HEK293 (cell line): ENCODE data around the gene OR56A1.

ENCODE experiments used
- CTCF ChIA-PET: fragments of 350-600 bp; formaldehyde crosslinking; extraction: SDS; loops from one replicate; lab custom pipeline; 2021; ENCODE audit warnings: antibody characterized with exemption; lab: Yijun Ruan, JAX
- POLR2A ChIA-PET: fragments of 300-600 bp; formaldehyde crosslinking; extraction: SDS; loops from one replicate; lab custom pipeline; 2020; ENCODE audit warnings: antibody characterized with exemption, inconsistent platforms; lab: Yijun Ruan, JAX
- H3K27ac ChIP-seq: fragments of 200-500 bp; sonication (Bioruptor generic); 2 replicates; pipeline ENCODE4 v1.5.1; 2014; ENCODE audit warnings: low read depth, low read length, control low read depth, inconsistent platforms; ENCODE audit errors: extremely low read depth
- H3K36me3 ChIP-seq, 2 experiments: fragments of 200-500 bp in 1 of 2; sonication (Bioruptor generic) in 1 of 2; 1 replicate in 1 of 2; 2 replicates in 1 of 2; pipeline ENCODE4 v1.5.1; 2014 to 2017; ENCODE audit warnings: inconsistent platforms in 2 of 2, low read length in 2 of 2; ENCODE audit not compliant: control insufficient read depth in 2 of 2, insufficient read depth in 1 of 2
- H3K4me1 ChIP-seq: fragments of 200-500 bp; sonication (Bioruptor generic); 2 replicates; pipeline ENCODE4 v1.5.1; 2014; ENCODE audit warnings: mild to moderate bottlenecking, low read length, inconsistent platforms; ENCODE audit not compliant: control insufficient read depth, insufficient read depth
- H3K4me3 ChIP-seq: 2 replicates; pipeline ENCODE4 v1.5.1; 2011; ENCODE audit warnings: low read depth, mild to moderate bottlenecking, control low read depth, low read length, moderate library complexity
- H3K9me3 ChIP-seq: fragments of 200-500 bp; sonication (Bioruptor generic); 2 replicates; pipeline ENCODE4 v1.5.1; 2014; ENCODE audit warnings: low read depth, low read length, inconsistent platforms; ENCODE audit not compliant: control insufficient read depth, insufficient read depth
- CTCF ChIP-seq: fragments of 450-650 bp; formaldehyde crosslinking; IDR thresholded peaks from 2 replicates; pipeline ENCODE4 v1.5.1; 2016; ENCODE audit warnings: missing biosample characterization, missing genetic modification characterization
- KLF9 ChIP-seq: fragments of 450-650 bp; formaldehyde crosslinking; IDR thresholded peaks from 2 replicates; pipeline ENCODE4 v1.5.1; 2016; ENCODE audit warnings: missing biosample characterization, missing genetic modification characterization, low read depth
- PRDM1 ChIP-seq: fragments of 450-650 bp; formaldehyde crosslinking; IDR thresholded peaks from 2 replicates; pipeline ENCODE4; 2016; ENCODE audit warnings: missing biosample characterization, missing genetic modification characterization
- ZBTB17 ChIP-seq: fragments of 450-650 bp; formaldehyde crosslinking; IDR thresholded peaks from 2 replicates; pipeline ENCODE4 v1.5.1; 2016; ENCODE audit warnings: missing biosample characterization, missing genetic modification characterization
- ZBTB7A ChIP-seq: fragments of 450-650 bp; formaldehyde crosslinking; IDR thresholded peaks from 2 replicates; pipeline ENCODE4 v1.5.1; 2016; ENCODE audit warnings: low read depth, missing biosample characterization, missing genetic modification characterization
- ZNF112 ChIP-seq: fragments of 450-650 bp; formaldehyde crosslinking; IDR thresholded peaks from 2 replicates; pipeline ENCODE4 v1.5.0; 2017; ENCODE audit warnings: missing biosample characterization, missing genetic modification characterization
- ZNF146 ChIP-seq: fragments of 450-650 bp; formaldehyde crosslinking; IDR thresholded peaks from 2 replicates; pipeline ENCODE4 v1.5.1; 2016; ENCODE audit warnings: missing biosample characterization, missing genetic modification characterization
- ZNF148 ChIP-seq: fragments of 450-650 bp; formaldehyde crosslinking; IDR thresholded peaks from 2 replicates; pipeline ENCODE4 v1.5.0; 2017; ENCODE audit warnings: missing biosample characterization, missing genetic modification characterization, borderline replicate concordance
- ZNF214 ChIP-seq: fragments of 450-650 bp; formaldehyde crosslinking; IDR thresholded peaks from 2 replicates; pipeline ENCODE4 v1.5.1; 2017; ENCODE audit warnings: missing biosample characterization, mild to moderate bottlenecking, missing genetic modification characterization, borderline replicate concordance
- ZNF24 ChIP-seq: fragments of 450-650 bp; formaldehyde crosslinking; IDR thresholded peaks from 2 replicates; pipeline ENCODE4 v1.5.1; 2016; ENCODE audit warnings: missing biosample characterization, missing genetic modification characterization
- ZNF335 ChIP-seq: fragments of 450-650 bp; formaldehyde crosslinking; conservative IDR thresholded peaks from 2 replicates; pipeline ENCODE4 v1.5.1; 2016; ENCODE audit warnings: missing biosample characterization, missing genetic modification characterization
- ZNF488 ChIP-seq: fragments of 450-650 bp; formaldehyde crosslinking; IDR thresholded peaks from 2 replicates; pipeline ENCODE4 v1.5.1; 2016; ENCODE audit warnings: missing biosample characterization, missing genetic modification characterization
- ZNF529 ChIP-seq: fragments of 450-650 bp; formaldehyde crosslinking; IDR thresholded peaks from 2 replicates; pipeline ENCODE4 v1.5.1; 2017; ENCODE audit warnings: missing genetic modification characterization, missing biosample characterization; ENCODE audit not compliant: insufficient replicate concordance
- ZNF555 ChIP-seq: fragments of 450-650 bp; formaldehyde crosslinking; conservative IDR thresholded peaks from 2 replicates; pipeline ENCODE4 v1.5.1; 2017; ENCODE audit warnings: missing biosample characterization, mild to moderate bottlenecking, missing genetic modification characterization, inconsistent platforms
- ZNF596 ChIP-seq: fragments of 450-650 bp; IDR thresholded peaks from 2 replicates; pipeline ENCODE4 v1.5.0; 2018; ENCODE audit warnings: missing biosample characterization, mild to moderate bottlenecking, missing genetic modification characterization, moderate library complexity
- ZNF600 ChIP-seq: fragments of 450-650 bp; formaldehyde crosslinking; IDR thresholded peaks from 2 replicates; pipeline ENCODE4 v1.5.1; 2016; ENCODE audit warnings: missing biosample characterization, missing genetic modification characterization
- ZNF837 ChIP-seq: fragments of 450-650 bp; formaldehyde crosslinking; IDR thresholded peaks from 2 replicates; pipeline ENCODE4 v1.5.1; 2016; ENCODE audit warnings: missing biosample characterization, missing genetic modification characterization

OR56A1 gene

GRCh38 chr11:5986885-5987284 is 43.7 kb downstream of the OR56A1 start, which contains the start of gene OR52L1 (continued):
- TF ChIP-seq ZNF529 (tag by site-specific recombination), result no peak
- TF ChIP-seq ZNF488 (tag by site-specific recombination), result no peak
- TF ChIP-seq ZNF214, result no peak
- TF ChIP-seq, all 188 proteins: peak for 0

GRCh38 chr11:5983443-5983842 is 47.1 kb downstream of the OR56A1 start:
- Histone ChIP-seq H3K4me3 (no peak overlapping the region), H3K36me3 (no peaks in the 10 kb centered on the region), H3K9me3 (no peaks in the 10 kb centered on the region), H3K4me1 (no peaks in the 10 kb centered on the region), H3K27ac (no peak overlapping the region)
- CTCF ChIA-PET, result no interaction called here
- POLR2A ChIA-PET, result no interaction called here
- TF ChIP-seq ZNF112 (tag by site-specific recombination), result no peak
- no peak for TF ChIP-seq PRDM1 (tag by site-specific recombination)
- TF ChIP-seq KLF9 (tag by site-specific recombination), result no peak
- TF ChIP-seq ZNF555 (tag by site-specific recombination), result no peak
- TF ChIP-seq ZBTB17, result no peak
- no peak for TF ChIP-seq ZNF335 (tag by site-specific recombination)

GRCh38 chr11:5973530-5973929 is 57.0 kb downstream of the OR56A1 start:
- no peaks in the 10 kb centered on the region for H3K4me1 ChIP-seq
- CTCF ChIA-PET, result no interaction called here
- no peak for TF ChIP-seq ZNF596 (tag by site-specific recombination)
- TF ChIP-seq CTCF, result no peak
- no peak for TF ChIP-seq ZBTB7A (tag by site-specific recombination)
- TF ChIP-seq ZNF837 (tag by site-specific recombination), result no peak
- no peak for TF ChIP-seq ZNF148 (tag by site-specific recombination)
- TF ChIP-seq ZNF24 (tag by site-specific recombination), result no peak
- no peak for TF ChIP-seq ZNF146 (tag by site-specific recombination)
- TF ChIP-seq ZNF600, result no peak
- TF ChIP-seq, all 188 proteins: peak for 0
- POLR2A ChIA-PET, result no interaction called here
- Histone ChIP-seq H3K4me3 (no peak overlapping the region), H3K27ac (no peak overlapping the region), H3K9me3 (no peaks in the 10 kb centered on the region), H3K36me3 (no peaks in the 10 kb centered on the region)
